Pancreas (tissue), 10 donors: ENCODE results near the gene THSD7A. TPM values are rescaled to one million over a fixed set of nuclear protein-coding genes. Genes with fewer than 3 reads are reported as not detected.

ENCODE experiments used
- ATAC-seq, 4 donors: fragments of 200-7000 bp; cut with Tn5 transposase; one replicate each; pipeline versions ENCODE4 v1.8.0 to v1.9.1; 2020; ENCODE audit warnings: mild to moderate bottlenecking in 4 of 4, moderate library complexity in 4 of 4
- DNase-seq, 6 donors: peaks; one replicate each; pipeline ENCODE4 v3.0.0-alpha.2; 2020
- FAIRE-seq: peaks from 2 replicates; lab custom pipeline; 2012; peaks lifted over from hg19 to GRCh38; lab: Jason Lieb, UNC
- H3K27ac ChIP-seq, 4 donors: fragments of 200-600 bp; sonication (generic); 1 replicate in 3 of 4; 2 replicates in 1 of 4; pipeline versions ENCODE4 v1.5.0 to v1.8.0; 2020
- H3K27me3 ChIP-seq, 4 donors: fragments of 200-600 bp; one replicate each; pipeline ENCODE4 v1.8.0; 2021
- H3K36me3 ChIP-seq, 3 donors: fragments of 200-600 bp; sonication (generic) in 1 of 3; one replicate each; pipeline versions ENCODE4 v1.5.0 to v1.8.0; 2020 to 2021
- H3K4me1 ChIP-seq, 3 donors: fragments of 200-600 bp; one replicate each; pipeline ENCODE4 v1.8.0; 2021
- H3K4me3 ChIP-seq, 4 donors: fragments of 200-600 bp; sonication (generic) in 2 of 4; one replicate each; pipeline versions ENCODE4 v1.5.0 to v1.8.0; 2020 to 2021
- H3K9me3 ChIP-seq, 4 donors: fragments of 200-600 bp; one replicate each; pipeline ENCODE4 v1.8.0; 2021
- WGBS, 2 donors: extraction: QIAGEN DNeasy Blood & Tissue Kit; methylation state at CpG; one replicate each; pipeline ENCODE4 v1.1.7; 2013; 5-methylcytosine and 5-hydroxymethylcytosine counted together
- intact Hi-C, 3 donors: fragments of 100-400 bp; cut with DNase I; formaldehyde crosslinking; loops; one replicate each; pipeline versions ENCODE4 v1.11.1 to v1.14.2; 2022
- polyA plus RNA-seq, 2 donors: library from polyadenylated mRNA; stranded (reverse); fragments of 200-250 nt; gene quantifications; one replicate each; pipeline ENCODE4 v1.2.3, GENCODE V29; 2013
- total RNA-seq, 6 donors: library from RNA; stranded (reverse); fragmentation: NEBNext Ultra II Directional in 4 of 6; extraction: Animal tissue kit (Norgen Biotek cat#: 25700) in 4 of 6; gene quantifications; one replicate each; pipeline versions ENCODE4 v1.2.1 to v1.2.4, GENCODE V29; 2021 to 2023
- TF ChIP-seq, protein P1 (sequence below), 4 donors: fragments of 200-600 bp; sonication (generic) in 3 of 4; IDR thresholded peaks; one replicate each; pipeline versions ENCODE4 v1.5.0 to v1.8.0; 2021; ENCODE audit warnings: antibody characterized with exemption in 4 of 4
- donor health status: healthy with polysubstance abuse.
- donor health status: DM: no; HTN: no; CAD: no; lungs with moderate emphysema.
- donor health status: DM: no; HTN: no; CAD: no.
- donor health status: control.
- donor health status: control.
- donor health status: Bipolar disorder and iron deficiency.
- donor health status: DM: yes; HTN: yes; CAD: no.
- donor health status: DM: no; HTN: no; CAD: no.
- donor health status: DM: no; HTN: no; CAD: no.
- donor health status: DM: yes; HTN: yes; CAD: no.

The THSD7A gene
- total and polyA plus RNA-seq, 8 donors, result 0.30 to 3.7 (median 0.90) TPM

DNA sequence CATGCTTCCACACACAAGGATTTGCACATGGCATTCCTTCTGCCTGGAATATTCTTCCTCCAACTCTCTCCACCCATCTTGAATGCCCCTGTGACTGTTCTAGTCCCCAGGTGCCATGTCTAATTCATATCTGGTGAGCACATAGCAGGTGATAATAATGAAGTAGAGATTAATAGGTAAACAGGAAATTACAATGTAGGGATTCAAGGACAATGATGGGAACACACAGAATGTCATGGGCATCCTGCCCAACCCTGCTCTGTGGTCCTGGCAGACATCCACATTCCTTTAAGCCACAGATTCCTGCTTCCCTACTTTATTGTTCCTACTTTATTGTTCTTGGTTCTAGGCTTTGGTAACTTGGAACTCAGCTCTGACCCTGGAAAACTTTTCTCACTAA is 115.8 kb downstream of the THSD7A start:
- DNase-seq (peak in 5 of 6 donors; percentile 16 to 53 (median 30)), ATAC-seq (peak in 3 of 4 donors; percentile 56 to 80 (median 74))

DNA sequence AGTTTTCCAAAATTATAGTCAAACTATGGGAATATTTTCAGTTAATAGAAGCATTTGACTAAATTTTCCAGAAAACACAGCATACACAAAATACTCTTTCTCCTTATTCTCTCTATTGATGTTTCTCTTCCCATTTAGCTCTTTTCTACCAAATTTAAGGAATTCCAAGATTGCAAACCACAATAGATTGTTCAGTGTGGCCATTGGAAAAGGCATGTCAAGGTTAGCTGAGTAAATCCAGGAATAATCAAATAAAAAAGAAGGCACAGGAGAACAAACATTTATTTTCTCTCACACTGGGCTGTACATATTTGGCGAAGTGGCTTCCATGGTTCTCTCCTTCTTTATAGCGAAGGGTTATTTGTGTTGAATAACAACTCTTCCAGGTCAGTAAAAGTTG is 117.3 kb downstream of the THSD7A start:
- ATAC-seq, result no peak
- TF ChIP-seq, protein P1, sequence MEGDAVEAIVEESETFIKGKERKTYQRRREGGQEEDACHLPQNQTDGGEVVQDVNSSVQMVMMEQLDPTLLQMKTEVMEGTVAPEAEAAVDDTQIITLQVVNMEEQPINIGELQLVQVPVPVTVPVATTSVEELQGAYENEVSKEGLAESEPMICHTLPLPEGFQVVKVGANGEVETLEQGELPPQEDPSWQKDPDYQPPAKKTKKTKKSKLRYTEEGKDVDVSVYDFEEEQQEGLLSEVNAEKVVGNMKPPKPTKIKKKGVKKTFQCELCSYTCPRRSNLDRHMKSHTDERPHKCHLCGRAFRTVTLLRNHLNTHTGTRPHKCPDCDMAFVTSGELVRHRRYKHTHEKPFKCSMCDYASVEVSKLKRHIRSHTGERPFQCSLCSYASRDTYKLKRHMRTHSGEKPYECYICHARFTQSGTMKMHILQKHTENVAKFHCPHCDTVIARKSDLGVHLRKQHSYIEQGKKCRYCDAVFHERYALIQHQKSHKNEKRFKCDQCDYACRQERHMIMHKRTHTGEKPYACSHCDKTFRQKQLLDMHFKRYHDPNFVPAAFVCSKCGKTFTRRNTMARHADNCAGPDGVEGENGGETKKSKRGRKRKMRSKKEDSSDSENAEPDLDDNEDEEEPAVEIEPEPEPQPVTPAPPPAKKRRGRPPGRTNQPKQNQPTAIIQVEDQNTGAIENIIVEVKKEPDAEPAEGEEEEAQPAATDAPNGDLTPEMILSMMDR (IDR thresholded peaks at IDR 0.05), result no peak
- no peaks in the 10 kb centered on the region for H3K36me3 ChIP-seq
- no peak overlapping the region for H3K4me3 ChIP-seq
- no peak overlapping the region for H3K27ac ChIP-seq
- FAIRE-seq, result no peak
- 63 to 83% methylated on average over 2 of the region's 2 CpGs for WGBS, 2 donors
- no peaks in the 10 kb centered on the region for H3K27me3 ChIP-seq
- intact Hi-C loops, result no loop called here
- DNase-seq, result no peak
- no peaks in the 10 kb centered on the region for H3K9me3 ChIP-seq
- H3K4me1 ChIP-seq, result no peaks in the 10 kb centered on the region

More for the DNA sequence above, 115.8 kb downstream of the THSD7A start:
- Histone ChIP-seq H3K27ac (no peak overlapping the region), H3K9me3 (no peaks in the 10 kb centered on the region), H3K27me3 (no peaks in the 10 kb centered on the region), H3K4me1 (no peaks in the 10 kb centered on the region), H3K36me3 (no peaks in the 10 kb centered on the region), H3K4me3 (no peak overlapping the region)
- FAIRE-seq, result no peak
- intact Hi-C loops, result no loop called here
- TF ChIP-seq, protein P1 (IDR thresholded peaks at IDR 0.05), result no peak

DNA sequence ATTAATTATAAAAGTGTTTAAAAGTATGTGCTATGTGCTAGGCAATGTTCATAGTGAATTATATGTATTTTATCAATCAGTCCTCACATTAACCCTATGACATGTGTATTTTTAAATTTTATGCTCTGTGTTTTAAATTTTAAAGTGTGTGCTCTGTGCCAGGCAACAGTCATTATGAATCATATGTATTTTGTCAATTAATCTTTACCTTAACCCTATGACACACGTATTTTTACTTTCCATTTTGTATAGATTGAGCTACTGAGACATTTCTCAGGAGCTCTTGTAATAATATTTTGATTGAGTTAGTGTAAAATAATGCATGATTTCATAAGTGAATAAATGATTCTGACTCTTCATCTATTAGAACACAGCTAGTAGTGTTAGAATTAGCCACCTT is 117.8 kb downstream of the THSD7A start:
- Histone ChIP-seq H3K9me3 (no peaks in the 10 kb centered on the region), H3K4me1 (no peaks in the 10 kb centered on the region), H3K27me3 (no peaks in the 10 kb centered on the region), H3K27ac (no peak overlapping the region), H3K4me3 (no peak overlapping the region), H3K36me3 (no peaks in the 10 kb centered on the region)
- intact Hi-C loops, result no loop called here
- ATAC-seq, result no peak
- no peak for DNase-seq
- no peak for FAIRE-seq
- 42 to 81% methylated on average over 1 of the region's 1 CpG for WGBS, 2 donors
- TF ChIP-seq, protein P1 (IDR thresholded peaks at IDR 0.05), result no peak

DNA sequence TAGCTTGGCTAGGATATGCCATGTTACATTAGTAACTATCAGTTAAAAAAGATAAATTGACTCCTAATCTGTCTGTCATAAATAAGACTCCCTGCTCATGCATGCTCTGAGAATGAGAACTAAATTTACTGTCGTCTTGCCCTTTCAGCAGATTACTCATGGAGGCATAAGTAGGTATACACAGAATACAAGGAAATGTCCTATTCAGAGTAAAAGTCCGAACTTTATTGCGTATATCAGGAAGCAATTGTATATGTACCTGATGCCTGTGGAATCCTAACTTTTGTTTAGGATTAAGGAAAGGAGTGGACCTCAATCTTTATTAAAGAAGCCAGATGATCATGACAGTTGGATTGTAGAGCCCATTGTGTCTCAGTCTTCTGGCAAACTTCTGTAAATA is 118.6 kb downstream of the THSD7A start:
- H3K27me3 ChIP-seq, result no peaks in the 10 kb centered on the region
- H3K27ac ChIP-seq, result no peak overlapping the region
- ATAC-seq (no peak), DNase-seq (no peak), FAIRE-seq (no peak)
- intact Hi-C loops, result no loop called here
- H3K36me3 ChIP-seq, result no peaks in the 10 kb centered on the region
- peaks cover 0 to 3% (median under 1%) of the 10 kb centered on the region in 3 donors for H3K4me1 ChIP-seq
- H3K4me3 ChIP-seq, result no peak overlapping the region
- no peaks in the 10 kb centered on the region for H3K9me3 ChIP-seq
- TF ChIP-seq, protein P1 (IDR thresholded peaks at IDR 0.05), result no peak
- WGBS, 2 donors, result 70% methylated on average over 3 of the region's 3 CpGs

DNA sequence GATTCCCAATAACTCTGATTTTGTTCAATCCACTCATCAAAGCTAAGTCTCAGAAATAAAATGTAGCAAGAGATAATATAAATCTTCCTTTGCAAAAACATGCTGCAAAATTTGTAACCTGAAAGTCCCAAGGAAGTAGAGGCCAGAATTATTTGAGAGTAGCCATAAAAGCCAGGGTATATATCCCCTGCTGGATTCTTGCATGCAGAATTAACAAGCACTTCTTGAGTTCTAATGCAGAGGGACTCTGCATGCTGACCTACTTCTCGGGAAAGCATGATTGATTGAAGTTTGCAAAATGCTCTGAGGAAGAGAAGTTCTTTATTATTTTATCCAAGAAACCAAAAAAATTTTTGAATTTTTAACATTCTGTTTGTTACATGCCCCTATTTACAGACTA is 121.6 kb downstream of the THSD7A start:
- H3K4me1 ChIP-seq, result peaks cover 7 to 21% (median 17%) of the 10 kb centered on the region in 3 donors
- DNase-seq, result no peak
- no peak for FAIRE-seq
- H3K4me3 ChIP-seq, result no peak overlapping the region
- 71 to 72% methylated on average over 1 of the region's 1 CpG for WGBS, 2 donors
- no peak overlapping the region for H3K27ac ChIP-seq
- intact Hi-C loops, result no loop called here
- no peaks in the 10 kb centered on the region for H3K36me3 ChIP-seq
- no peaks in the 10 kb centered on the region for H3K9me3 ChIP-seq
- TF ChIP-seq, protein P1 (IDR thresholded peaks at IDR 0.05), result no peak
- no peak for ATAC-seq
- no peaks in the 10 kb centered on the region for H3K27me3 ChIP-seq
